C1 segment of cervical spinal cord (tissue), 14 donors: Measurements from ENCODE around the gene SUPT3H.
"Not testable (repeated sequence)": the region's sequence is repeated elsewhere in the genome, so short reads cannot be mapped to it uniquely, and the experiment has no call there.

Experiments
- DNase-seq, 14 donors: peaks; one replicate each; lab custom pipeline; 2025; lab: John Stamatoyannopoulos, UW

SUPT3H gene

DNA sequence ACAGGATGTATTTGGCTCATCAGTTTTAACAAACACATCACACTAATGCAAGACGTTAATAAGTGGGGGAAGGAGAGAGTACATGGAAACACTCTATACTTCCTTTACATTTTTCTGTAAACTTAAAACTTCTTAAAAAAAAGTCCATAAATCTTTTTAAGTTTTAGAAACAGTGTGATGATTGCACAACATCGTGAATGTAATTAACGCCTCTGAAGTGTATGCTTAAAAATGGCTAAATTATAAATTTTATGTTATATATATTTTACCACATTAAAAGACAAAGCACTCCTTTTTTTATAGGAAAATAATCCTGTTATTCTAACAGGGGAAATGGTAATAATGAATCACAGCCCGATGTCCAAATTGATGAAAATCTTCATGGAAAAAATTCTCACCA is 193.7 kb downstream of the SUPT3H start:
- no peak for DNase-seq

DNA sequence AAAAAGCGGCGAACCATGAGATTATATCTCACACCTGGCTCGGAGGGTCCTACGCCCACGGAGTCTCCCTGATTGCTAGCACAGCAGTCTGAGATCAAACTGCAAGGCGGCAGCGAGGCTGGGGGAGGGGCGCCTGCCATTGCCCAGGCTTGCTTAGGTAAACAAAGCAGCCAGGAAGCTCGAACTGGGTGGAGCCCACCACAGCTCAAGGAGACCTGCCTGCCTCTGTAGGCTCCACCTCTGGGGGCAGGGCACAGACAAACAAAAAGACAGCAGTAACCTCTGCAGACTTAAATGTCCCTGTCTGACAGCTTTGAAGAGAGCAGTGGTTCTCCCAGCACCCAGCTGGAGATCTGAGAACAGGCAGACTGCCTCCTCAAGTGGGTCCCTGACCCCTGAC is 201.4 kb downstream of the SUPT3H start:
- DNase-seq = not testable (repeated sequence)

DNA sequence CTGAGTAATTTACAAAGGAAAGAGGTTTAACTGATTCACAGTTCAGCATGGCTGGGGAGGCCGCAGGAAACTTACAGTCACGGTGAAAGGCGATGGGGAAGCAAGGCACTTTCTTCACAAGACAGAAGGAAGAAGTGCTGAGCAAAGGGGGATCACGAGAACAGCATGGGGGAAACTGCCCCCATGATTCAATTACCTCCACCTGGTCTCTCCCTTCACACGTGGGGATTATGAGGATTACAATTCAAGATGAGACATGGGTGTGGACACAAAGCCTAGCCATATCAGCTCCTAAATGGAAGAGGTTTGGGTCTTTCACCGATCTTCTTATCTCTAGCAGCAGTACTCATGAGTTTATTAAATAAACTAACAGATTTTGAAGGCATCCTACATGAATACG is 202.5 kb downstream of the SUPT3H start:
- DNase-seq = no peak

DNA sequence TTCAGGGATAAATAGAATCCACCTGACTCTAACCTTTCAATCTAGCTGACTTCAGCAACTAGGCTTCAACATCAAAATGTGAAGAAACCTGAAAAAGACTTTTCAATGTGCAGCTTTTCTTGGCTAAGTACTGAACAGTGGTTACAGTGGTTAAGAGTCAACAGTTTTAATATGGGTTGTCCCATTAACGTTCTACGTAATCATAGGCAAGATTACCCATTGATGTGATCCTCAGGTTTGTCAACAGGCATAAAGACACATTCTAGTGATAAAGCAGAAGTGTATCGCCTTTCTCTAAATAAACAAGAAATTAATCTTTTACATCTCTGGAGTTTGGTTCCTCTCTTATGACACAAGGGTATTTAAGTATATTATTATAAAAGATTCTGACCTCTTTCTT is 203.7 kb downstream of the SUPT3H start:
- DNase-seq = no peak

DNA sequence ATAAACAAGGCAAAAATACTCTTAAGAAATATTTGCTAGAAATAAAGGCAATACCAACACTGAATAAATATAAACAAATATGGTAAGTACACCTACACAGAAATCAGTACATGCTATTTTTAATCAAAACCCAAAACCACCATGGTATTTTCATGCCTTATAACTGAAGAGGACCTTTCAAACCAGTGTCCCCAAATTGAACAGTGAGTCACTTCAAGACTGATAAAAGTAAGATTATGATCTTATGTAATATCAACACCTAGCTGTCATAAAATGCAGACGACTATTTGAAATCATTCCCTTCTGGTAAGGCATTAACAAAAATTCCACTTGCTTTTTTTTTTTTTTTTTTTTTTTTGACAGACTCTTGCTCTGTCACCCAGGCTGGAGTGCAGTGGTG is 206.4 kb downstream of the SUPT3H start:
- DNase-seq = no peak

DNA sequence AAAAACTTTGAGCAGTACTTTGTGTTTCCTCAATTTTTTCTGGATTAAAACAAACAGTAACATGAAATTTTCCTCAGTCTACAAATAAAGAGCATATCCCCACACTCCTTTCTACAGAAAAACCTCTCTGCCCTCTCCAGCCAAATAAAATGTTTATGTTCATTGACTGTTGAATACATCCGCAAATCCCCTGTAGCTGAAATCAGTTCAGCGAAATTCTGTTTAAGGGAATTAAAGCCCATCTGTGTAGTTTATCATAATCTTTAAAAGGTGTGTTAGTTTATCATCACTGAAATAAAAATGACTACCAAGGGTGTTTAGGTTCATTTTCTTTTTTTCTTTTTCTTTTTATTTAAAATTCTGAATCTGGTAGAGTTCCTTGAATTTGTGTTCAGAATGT is 207.4 kb downstream of the SUPT3H start:
- no peak for DNase-seq

DNA sequence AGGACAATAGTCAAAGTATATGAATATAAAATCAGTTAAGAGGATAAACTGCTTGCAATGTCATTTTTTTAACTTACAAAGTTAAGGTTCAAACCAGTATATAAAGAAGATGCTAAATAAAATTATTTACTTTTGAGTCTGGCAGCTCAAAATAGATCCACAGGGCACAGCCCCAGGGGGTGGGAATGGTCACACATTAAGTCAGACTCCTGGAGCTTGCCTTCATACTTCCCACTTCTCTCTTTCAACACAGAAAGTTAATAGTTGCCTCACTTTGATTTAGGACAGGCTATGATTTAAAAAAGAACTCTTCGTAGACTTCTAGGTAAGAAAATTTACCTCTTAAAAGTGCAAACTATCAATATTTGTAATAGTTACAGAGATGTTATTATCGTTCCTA is 207.9 kb downstream of the SUPT3H start:
- no peak for DNase-seq

DNA sequence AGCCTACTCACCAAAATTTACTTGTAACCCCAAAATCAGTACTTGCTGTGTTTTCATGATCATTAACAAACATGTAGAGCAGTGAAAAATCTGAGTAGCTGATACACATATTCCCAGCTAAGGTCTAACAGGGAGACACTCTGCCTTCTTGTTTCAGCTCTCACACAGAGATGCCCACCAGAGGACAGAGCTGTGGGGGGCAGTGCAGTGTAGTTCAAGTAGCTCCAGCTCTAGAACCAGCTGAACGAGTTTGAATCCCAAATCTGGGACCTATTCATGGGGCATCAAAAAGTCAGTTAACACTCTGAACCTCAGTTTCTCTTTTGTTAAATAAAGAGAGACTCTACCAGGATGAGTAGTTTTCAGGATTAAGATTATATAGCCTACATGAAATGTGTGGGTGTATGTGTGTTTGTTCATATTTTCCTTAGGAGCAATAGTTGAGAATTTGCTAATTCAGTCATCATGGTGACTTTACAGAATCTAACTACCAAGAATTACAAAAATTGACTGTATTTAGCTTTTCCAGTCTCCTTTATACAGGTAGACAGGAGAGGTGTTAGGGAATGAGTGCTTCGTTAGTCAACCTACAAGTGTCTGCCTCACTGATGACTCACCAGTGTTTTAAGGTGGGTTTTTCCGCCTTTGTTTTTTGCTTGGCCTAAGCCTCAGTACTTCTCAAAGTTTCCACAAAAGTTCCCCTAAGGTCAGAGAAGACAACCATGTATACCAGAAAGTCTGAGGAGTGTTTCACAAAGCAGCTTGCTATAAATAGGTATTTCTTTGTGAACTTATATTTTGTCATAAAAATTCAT is 213.6 kb downstream of the SUPT3H start:
- no peak for DNase-seq

DNA sequence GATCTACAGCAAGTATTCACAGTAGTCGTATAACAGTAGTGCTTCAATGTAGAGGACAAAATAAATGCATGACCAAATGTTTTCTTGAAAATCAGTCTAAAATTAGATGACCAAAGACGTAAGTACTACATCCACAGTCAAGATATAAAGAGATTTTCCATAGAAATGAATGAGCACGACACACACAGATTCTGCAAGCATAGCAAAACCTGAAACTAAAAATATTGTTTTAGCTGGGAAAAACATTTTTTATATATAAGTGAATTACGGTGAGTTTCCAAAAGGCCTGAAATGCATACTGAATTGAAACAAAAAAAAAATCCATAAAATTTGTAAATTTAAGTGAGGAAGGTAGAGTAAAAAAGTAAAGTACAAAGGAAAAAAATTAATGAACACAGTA is 217.4 kb downstream of the SUPT3H start:
- no peak for DNase-seq

DNA sequence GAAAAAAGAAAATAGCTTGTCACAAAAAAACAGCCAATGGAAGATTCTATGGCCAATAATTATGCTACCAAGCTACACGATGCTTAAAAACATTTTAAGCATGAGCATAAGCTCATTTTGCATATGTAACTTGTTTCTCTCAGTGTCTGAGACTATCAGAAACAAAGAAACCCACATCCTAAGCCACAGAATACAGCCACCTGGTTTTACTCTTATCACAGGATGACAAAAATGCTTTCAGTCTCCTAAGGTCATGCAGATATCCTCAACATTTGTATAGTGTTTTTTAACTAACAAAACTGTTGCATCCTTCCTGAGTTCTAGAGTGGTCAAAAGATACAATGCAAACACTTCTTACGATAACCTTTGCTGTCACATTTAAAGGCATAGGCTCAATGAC is 221.7 kb downstream of the SUPT3H start:
- no peak for DNase-seq

DNA sequence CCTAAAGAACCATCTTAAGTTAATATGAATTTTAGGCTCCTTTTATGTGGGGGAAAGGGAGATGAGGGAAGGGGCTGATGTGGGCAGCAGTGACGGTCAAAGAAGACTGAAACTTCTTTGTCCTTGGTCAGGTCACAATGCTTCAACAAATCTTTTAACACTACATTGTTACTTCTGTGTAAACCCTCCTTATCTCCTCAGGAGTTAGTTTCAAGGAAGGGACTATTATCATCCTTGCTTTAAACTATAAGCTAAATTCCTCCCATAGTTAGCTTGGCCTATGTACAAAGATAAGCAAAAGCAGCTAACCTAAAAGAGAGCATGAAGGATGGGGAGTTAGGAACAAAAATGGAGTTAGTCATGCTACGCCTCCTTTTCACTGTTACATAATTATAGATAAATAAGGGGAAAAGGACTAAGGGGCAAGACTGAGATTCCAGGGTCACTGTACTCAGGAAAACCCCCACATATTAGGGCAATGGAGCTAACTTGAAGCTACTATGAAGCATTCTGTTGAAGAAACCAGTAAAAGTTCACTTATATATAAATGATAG is 222.3 kb downstream of the SUPT3H start:
- no peak for DNase-seq

DNA sequence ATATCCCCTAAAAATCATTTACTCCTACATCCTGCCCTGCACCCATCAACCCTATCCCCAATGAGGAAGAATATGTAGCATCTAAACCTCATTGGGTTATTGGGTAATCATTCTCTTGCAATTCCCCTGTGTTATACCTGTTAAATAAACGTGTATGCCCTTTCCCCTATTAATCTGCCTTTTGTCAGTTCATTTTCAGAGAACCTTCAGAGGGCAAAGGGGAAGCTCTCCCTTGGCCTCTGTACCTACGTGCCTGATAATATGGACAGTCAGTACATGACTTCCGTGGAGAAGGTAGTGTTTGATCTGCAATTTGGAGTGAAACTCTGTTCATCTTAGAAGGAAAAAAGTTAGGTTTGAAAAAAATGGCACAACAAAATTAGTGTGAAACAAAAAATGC is 223.1 kb downstream of the SUPT3H start:
- no peak for DNase-seq

DNA sequence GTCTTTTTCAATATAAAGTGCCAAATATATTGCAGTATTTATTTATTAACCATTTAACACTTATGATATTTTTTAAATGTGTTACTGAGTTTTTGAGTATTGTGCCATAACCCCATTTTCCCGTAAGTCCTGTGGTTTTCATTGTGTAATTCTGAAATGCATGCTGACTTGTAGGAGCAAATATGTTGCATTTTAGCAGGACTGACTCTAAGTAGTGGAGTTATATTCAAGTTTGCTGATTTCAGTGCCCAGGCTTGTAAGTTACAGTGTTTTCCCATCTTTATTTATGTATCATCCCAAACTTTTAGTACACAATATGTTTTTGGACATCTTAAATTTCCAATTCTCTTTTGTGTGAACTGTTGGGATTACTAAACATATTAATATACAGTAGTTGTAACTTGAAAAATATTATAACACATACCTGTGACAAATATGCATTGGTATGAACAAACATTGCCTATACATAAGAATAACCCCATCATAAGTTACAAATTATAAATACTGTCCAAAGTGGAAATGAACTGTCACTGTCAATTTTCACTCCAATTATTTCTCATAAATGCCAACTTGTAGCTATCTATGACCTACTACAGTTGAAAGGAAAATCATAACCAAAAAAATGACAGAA is 228.9 kb downstream of the SUPT3H start:
- DNase-seq = no peak

DNA sequence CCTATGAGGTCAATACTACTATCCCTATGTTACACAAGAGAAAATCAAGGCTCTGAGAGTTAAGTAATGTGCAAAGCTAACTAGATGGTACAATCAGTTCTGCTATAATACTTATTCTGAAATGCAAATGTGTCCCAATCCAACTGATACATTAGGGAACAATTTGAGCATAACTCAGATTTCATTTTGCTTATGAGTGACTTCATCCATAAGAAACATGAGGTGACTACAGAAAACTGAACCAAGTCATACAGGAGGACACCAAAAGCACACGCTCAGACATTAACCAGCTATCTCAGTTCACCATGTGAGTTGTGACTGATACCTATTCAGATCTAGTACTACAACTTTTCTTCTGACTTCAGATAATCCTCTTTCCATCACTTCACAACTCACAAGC is 229.5 kb downstream of the SUPT3H start:
- no peak for DNase-seq

DNA sequence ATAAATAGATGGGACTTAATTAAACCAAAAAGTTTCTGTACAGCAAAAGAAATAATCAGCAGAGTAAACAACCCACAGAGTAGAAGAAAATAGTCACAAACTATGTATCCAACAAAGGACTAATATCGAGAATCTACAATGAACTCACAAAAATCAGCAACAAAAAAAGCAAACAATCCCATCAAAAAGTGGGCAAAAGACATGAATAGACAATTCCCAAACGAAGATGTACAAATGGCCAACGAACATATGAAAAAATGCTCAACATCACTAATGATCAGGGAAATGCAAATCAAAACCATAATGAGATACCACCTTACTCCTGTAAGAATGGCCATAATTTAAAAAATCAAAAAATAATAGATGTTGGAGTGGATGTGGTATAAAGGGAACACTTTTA is 232.1 kb downstream of the SUPT3H start:
- DNase-seq = not testable (repeated sequence)

DNA sequence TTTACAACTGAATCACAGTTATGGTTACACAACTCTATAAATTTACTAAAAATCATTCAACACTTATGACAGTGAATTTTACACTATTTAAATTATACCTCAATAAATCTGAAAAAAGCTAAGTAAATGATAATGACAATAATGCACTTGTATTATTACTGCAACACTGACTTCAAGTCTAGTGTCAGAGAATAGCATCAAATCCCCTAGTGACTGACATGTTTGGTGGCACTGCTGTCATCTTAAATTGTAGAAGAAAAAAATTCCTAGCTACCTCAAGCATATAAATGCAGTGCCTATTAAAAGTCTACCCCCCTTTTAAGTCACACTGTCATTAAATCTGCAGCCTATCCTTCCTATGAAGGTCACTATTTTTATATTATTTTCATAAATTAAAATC is 239.0 kb downstream of the SUPT3H start:
- no peak for DNase-seq

DNA sequence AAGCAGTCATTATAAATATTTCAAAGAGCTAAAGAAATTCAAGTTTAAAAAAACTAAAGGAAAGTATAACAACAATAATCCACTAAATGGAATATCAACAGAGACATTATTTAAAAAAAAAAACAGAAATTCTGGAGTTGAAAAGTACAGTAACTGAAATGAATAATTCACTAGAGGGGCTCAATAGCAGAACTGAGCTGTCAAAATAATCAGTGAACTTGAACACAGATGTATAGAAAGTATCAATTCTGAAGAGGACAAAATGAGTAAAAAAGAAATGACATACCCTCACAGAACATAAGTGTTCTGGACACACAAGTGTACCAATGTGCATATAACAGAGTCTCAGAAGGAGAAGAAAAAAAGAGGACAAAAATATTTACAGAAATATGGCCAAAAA is 241.2 kb downstream of the SUPT3H start:
- DNase-seq = no peak

DNA sequence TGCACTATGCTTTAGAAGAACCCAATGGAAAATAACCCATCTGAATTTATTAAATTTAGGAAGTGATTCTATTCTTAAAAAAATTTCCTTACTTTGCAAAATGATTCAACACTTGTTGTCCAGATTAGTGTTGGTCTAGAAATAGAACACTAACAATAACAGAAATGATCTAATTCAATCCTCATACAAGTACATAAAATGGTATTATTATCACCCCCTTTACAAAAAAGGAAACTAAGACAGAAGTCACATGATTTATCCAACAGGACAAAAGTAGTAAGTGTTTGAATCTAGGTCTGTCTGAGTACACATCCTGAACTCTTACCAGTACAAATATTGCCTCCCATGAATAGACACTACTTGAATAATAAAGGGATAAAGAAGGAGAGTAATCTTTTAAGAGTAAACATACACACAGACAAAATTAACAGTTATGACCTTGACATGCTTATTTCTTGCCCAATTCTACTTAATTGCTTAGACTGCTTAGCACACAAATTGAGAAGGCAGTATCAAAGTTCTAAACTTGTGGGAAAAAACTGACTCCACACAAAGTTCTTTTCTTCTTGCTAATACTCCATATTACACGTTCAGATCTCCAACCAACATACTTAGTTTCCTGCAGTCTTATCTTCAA is 245.0 kb downstream of the SUPT3H start:
- DNase-seq = no peak

DNA sequence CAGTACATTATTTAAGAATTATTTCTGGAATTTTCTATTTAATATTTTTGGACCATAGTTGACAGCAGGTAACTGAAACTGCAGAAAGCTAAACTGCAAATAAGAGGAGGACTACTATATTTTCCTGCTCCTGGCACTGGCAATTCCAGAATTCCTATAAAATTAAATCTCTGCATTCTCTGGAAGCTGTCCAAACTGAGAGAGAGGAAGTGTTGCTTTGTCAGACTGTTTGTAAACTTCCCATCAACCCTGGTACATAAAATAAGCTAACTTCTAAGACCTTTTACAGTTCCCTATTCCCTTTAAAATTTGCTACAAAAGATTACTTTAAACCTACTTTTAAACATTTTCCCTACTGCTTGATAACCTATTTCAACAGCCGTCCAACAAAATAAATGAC is 245.7 kb downstream of the SUPT3H start:
- no peak for DNase-seq

DNA sequence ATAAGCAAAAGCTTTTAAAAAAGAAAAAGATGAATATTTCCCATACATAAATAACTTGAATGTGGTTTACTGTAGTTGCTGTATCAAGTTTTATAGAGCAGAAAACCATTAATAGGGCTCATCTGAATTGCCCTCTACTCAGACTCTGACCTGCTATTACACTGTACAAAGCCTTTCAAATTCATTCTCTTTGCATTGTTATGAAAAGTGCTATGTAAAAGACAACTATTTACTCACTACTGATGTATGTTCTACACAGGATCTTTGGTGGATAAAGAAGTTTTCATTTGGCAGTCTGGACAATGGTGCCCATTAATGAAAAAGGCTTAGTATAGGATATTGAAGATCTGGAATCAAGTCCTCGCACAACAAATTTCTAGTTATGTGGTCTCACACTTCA is 248.7 kb downstream of the SUPT3H start:
- no peak for DNase-seq

DNA sequence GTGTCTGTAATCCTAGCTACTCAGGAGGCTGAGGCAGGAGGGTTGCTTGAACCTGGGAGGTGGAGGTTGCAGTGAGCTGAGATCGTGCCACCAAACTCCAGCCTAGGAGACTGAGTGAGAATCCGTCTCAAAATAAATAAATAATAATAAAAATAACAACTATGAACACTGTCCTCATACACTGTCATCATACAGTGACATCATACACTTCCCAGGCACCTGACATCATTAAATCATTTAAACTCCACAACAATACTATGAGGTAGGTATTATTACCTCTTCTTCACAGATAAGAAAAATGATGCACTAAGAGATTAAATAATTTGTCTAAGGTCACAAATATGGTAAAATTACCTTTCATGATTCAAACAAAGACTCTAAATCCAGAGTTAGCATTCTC is 250.5 kb downstream of the SUPT3H start:
- no peak for DNase-seq

DNA sequence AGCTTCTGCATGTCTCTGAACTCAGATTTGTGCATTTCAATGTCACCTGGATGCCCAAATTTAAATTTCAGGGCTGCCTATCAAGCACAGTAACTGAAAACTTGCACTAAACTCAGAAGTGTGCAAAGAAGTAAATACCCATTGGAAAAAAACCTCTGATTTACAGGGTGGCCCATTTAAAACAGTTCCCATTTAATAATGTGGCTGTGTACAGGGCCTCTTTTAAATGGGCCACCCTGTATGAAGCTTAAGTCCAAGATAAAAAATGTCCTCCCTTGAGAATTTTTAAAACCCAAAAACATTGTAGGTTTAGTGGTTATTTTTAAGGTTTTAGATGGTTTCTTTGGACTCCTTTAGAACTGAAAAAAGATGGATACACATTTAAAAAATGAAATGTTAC is 251.7 kb downstream of the SUPT3H start:
- DNase-seq = no peak

DNA sequence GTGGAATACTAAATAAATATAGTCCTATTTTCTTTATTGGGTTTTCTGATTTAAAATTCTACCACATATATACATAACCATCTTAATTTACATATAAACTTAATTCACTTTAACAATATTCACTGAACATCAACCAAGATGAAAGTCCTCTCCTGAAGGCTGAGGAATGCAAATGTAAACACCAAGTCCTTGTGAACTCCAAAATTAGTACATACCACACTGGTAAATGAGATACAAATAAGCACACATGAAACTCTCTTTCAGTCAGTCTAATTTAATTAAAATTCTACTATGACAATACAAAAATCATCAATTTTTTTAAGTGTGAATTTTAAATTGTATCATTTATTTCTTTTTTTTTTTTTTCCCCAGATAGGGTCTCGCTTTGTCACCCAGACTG is 254.7 kb downstream of the SUPT3H start:
- no peak for DNase-seq
